Measurements from ENCODE around the gene RAPGEF4.

Gene RAPGEF4

DNA sequence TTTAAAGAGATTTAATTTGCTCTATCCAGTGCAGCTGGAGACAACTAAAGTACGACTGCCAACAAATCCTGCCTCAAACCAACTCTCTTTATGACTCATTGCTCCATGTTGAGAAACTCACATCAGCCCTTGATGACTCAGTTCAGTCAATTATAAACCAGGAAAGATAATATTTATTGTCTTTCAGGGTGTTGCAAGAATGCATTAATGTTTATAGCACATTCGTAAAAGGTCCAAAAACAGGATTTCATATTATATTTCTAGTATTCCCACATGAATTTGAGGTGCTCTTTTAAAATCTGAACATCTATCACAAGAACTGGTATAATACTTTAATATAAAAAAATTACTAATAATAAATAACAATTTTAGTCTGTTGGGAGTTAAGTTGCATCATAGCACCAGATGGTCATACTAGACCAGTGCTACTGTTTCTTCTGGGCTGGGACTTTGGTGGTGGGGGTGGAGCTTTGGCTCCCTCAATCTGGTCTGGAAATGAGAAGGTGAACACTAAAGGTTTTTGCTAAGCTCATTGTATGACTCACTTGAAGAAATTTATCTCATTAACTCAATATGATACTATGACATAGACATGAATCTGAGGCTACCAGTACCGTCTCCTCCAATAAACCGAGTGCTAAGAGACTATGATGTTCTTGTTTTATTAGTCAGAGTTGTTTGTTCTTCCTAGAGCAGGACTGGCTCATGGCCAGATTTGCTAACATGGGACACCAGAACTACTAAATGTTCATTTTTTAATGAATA is 313.4 kb downstream of the RAPGEF4 start (continued):
- TF ChIP-seq ZXDB (tag by site-specific recombination; IDR thresholded peaks at IDR 0.05) (peak; percentile 42; the same call in 1 of the 2 replicates), BCL11A (tag by site-specific recombination; IDR thresholded peaks at IDR 0.05; ENCODE audit: low read depth) (peak; percentile 17), KLF8 (tag by site-specific recombination; IDR thresholded peaks at IDR 0.05) (peak; percentile 45), ZNF658 (tag by site-specific recombination; IDR thresholded peaks at IDR 0.05) (no peak), ZFP3 (tag by site-specific recombination; IDR thresholded peaks at IDR 0.05; ENCODE audit: low read depth) (no peak), ZNF692 (tag by site-specific recombination; IDR thresholded peaks at IDR 0.05) (0 out of 2 replicates have a peak, but pooled peaks have one; percentile 29), ZNF23 (tag by site-specific recombination; IDR thresholded peaks at IDR 0.05; ENCODE audit: borderline replicate concordance) (no peak), PRDM2 (tag by site-specific recombination; IDR thresholded peaks at IDR 0.05; ENCODE audit: borderline replicate concordance) (no peak), ZNF623 (tag by site-specific recombination; IDR thresholded peaks at IDR 0.05) (no peak), PATZ1 (tag by site-specific recombination; IDR thresholded peaks at IDR 0.05) (peak; percentile 57), ZNF335 (tag by site-specific recombination; conservative IDR thresholded peaks at IDR 0.05) (peak; percentile 50; the same call in 1 of the 2 replicates), ZBTB1 (tag by site-specific recombination; IDR thresholded peaks at IDR 0.05) (no peak), ZNF664 (tag by site-specific recombination; IDR thresholded peaks at IDR 0.05) (peak; percentile 38; the same call in 1 of the 2 replicates), ZNF707 (tag by site-specific recombination; IDR thresholded peaks at IDR 0.05) (no peak), MEIS1 (CRISPR knock-in tag; IDR thresholded peaks at IDR 0.05; ENCODE audit: borderline replicate concordance) (no peak), ZNF366 (tag by site-specific recombination; conservative IDR thresholded peaks at IDR 0.05) (peak; percentile 91), OSR2 (tag by site-specific recombination; IDR thresholded peaks at IDR 0.05) (peak; percentile 81), ZBTB44 (tag by site-specific recombination; IDR thresholded peaks at IDR 0.05) (peak; percentile 77), MYNN (tag by site-specific recombination; IDR thresholded peaks at IDR 0.05; ENCODE audit: borderline replicate concordance) (no peak), ZNF670 (tag by site-specific recombination; IDR thresholded peaks at IDR 0.05; ENCODE audit: low read depth) (no peak), ZNF629 (tag by site-specific recombination; IDR thresholded peaks at IDR 0.05) (peak; percentile 93)
- TF ChIP-seq, protein P1, sequence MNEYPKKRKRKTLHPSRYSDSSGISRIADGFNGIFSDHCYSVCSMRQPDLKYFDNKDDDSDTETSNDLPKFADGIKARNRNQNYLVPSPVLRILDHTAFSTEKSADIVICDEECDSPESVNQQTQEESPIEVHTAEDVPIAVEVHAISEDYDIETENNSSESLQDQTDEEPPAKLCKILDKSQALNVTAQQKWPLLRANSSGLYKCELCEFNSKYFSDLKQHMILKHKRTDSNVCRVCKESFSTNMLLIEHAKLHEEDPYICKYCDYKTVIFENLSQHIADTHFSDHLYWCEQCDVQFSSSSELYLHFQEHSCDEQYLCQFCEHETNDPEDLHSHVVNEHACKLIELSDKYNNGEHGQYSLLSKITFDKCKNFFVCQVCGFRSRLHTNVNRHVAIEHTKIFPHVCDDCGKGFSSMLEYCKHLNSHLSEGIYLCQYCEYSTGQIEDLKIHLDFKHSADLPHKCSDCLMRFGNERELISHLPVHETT (tag by site-specific recombination; IDR thresholded peaks at IDR 0.05) = peak; percentile 32
- TF ChIP-seq, protein P2, sequence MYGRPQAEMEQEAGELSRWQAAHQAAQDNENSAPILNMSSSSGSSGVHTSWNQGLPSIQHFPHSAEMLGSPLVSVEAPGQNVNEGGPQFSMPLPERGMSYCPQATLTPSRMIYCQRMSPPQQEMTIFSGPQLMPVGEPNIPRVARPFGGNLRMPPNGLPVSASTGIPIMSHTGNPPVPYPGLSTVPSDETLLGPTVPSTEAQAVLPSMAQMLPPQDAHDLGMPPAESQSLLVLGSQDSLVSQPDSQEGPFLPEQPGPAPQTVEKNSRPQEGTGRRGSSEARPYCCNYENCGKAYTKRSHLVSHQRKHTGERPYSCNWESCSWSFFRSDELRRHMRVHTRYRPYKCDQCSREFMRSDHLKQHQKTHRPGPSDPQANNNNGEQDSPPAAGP (tag by site-specific recombination; IDR thresholded peaks at IDR 0.05) = peak; percentile 76
- TF ChIP-seq, protein P3, sequence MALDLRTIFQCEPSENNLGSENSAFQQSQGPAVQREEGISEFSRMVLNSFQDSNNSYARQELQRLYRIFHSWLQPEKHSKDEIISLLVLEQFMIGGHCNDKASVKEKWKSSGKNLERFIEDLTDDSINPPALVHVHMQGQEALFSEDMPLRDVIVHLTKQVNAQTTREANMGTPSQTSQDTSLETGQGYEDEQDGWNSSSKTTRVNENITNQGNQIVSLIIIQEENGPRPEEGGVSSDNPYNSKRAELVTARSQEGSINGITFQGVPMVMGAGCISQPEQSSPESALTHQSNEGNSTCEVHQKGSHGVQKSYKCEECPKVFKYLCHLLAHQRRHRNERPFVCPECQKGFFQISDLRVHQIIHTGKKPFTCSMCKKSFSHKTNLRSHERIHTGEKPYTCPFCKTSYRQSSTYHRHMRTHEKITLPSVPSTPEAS (tag by site-specific recombination; IDR thresholded peaks at IDR 0.05) = peak; percentile 20; the same call in 1 of the 2 replicates
